ENCODE measurements around the gene GPR39. TPM values are rescaled to one million over a fixed set of nuclear protein-coding genes. Genes with fewer than 3 reads are reported as not detected.

Gene GPR39
- total RNA-seq, 3 donors from 2014 or later (not counting 1 experiment from before 2014, with no cell fraction given) = not detected

GRCh38 chr2:132503701-132504100, 87.1 kb downstream of the GPR39 start:
- Mint-ChIP-seq H3K27me3 (ENCODE audit: low read depth in 2 of 2) (no peaks in the 10 kb centered on the region), H3K4me3 (no peak overlapping the region), H3K36me3 (peaks cover 12% of the 10 kb centered on the region), H3K9me3 (peaks cover 14 to 31% of the 10 kb centered on the region in 2 donors), H3K4me1 (no peaks in the 10 kb centered on the region), H3K27ac (no peak overlapping the region)
- 67% methylated on average over 1 of the region's 1 CpG for WGBS (ENCODE audit: insufficient coverage)
- ATAC-seq (no peak), DNase-seq (no peak)
- Histone ChIP-seq H3K9me3 (ENCODE audit: control insufficient read depth, insufficient read depth, low read length) (peaks cover 10% of the 10 kb centered on the region), H3K27ac (ENCODE audit: low read length) (no peak overlapping the region), H3K36me3 (ENCODE audit: control insufficient read depth, insufficient read depth, low read length) (no peaks in the 10 kb centered on the region), H3K4me3 (ENCODE audit: low read length) (no peak overlapping the region), H3K27me3 (ENCODE audit: control insufficient read depth, insufficient read depth, low read length) (no peaks in the 10 kb centered on the region), H3K4me1 (ENCODE audit: control insufficient read depth, insufficient read depth, low read length) (no peaks in the 10 kb centered on the region)
- intact Hi-C loops (cut with micrococcal nuclease) = no loop called here
- TF ChIP-seq CTCF (IDR thresholded peaks at IDR 0.05) = no peak

GRCh38 chr2:132515010-132515409, 98.4 kb downstream of the GPR39 start:
- TF ChIP-seq CTCF (IDR thresholded peaks at IDR 0.05) = no peak
- Histone ChIP-seq H3K9me3 (ENCODE audit: control insufficient read depth, insufficient read depth, low read length) (no peaks in the 10 kb centered on the region), H3K27me3 (ENCODE audit: control insufficient read depth, insufficient read depth, low read length) (no peaks in the 10 kb centered on the region), H3K4me3 (ENCODE audit: low read length) (no peak overlapping the region), H3K4me1 (ENCODE audit: control insufficient read depth, insufficient read depth, low read length) (no peaks in the 10 kb centered on the region), H3K27ac (ENCODE audit: low read length) (no peak overlapping the region), H3K36me3 (ENCODE audit: control insufficient read depth, insufficient read depth, low read length) (no peaks in the 10 kb centered on the region)
- intact Hi-C loops (cut with micrococcal nuclease) = no loop called here
- H3K27me3 Mint-ChIP-seq (ENCODE audit: low read depth in 2 of 2) = no peaks in the 10 kb centered on the region
- no peak overlapping the region for H3K27ac Mint-ChIP-seq
- DNase-seq = no peak
- peaks cover 6 to 7% of the 10 kb centered on the region in 2 donors for H3K9me3 Mint-ChIP-seq
- no peak overlapping the region for H3K4me3 Mint-ChIP-seq
- H3K4me1 Mint-ChIP-seq = no peaks in the 10 kb centered on the region
- ATAC-seq = no peak
- H3K36me3 Mint-ChIP-seq = no peaks in the 10 kb centered on the region
- WGBS (ENCODE audit: insufficient coverage) = 36% methylated on average over 2 of the region's 2 CpGs

DNA sequence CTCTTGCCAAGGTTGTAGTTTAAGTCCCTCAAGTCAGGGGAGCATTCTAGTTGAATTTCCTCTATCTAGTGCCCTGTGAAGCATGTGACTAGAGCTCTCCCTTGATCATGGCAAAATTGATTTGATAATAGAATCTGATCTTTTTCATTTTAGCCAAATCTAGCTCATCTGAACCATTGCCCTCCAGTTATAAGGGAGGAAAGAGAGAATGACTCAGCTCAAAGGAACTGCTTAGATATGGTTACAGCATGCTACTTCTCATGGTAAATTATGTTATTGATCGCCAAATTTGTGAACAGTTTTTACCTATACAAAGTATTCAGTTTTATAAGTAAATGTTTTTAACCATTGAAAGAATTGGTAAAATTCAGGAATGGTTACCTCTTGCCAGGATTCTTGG, 100.8 kb downstream of the GPR39 start:
- H3K36me3 ChIP-seq (ENCODE audit: control insufficient read depth, insufficient read depth, low read length) = no peaks in the 10 kb centered on the region
- Mint-ChIP-seq H3K4me3 (no peak overlapping the region), H3K36me3 (no peaks in the 10 kb centered on the region)

More for the DNA sequence above, 100.8 kb downstream of the GPR39 start:
- Histone ChIP-seq H3K27ac (ENCODE audit: low read length) (no peak overlapping the region), H3K4me1 (ENCODE audit: control insufficient read depth, insufficient read depth, low read length) (no peaks in the 10 kb centered on the region), H3K4me3 (ENCODE audit: low read length) (no peak overlapping the region), H3K9me3 (ENCODE audit: control insufficient read depth, insufficient read depth, low read length) (no peaks in the 10 kb centered on the region), H3K27me3 (ENCODE audit: control insufficient read depth, insufficient read depth, low read length) (no peaks in the 10 kb centered on the region)
- no CpG with 5 or more reads among the region's 1 CpG for WGBS (ENCODE audit: insufficient coverage)
- intact Hi-C loops (cut with micrococcal nuclease) = no loop called here
- peaks cover 5 to 10% of the 10 kb centered on the region in 2 donors for H3K9me3 Mint-ChIP-seq
- ATAC-seq (no peak), DNase-seq (no peak)
- no peaks in the 10 kb centered on the region for H3K27me3 Mint-ChIP-seq (ENCODE audit: low read depth in 2 of 2)
- no peak overlapping the region for H3K27ac Mint-ChIP-seq
- no peaks in the 10 kb centered on the region for H3K4me1 Mint-ChIP-seq
- TF ChIP-seq CTCF (IDR thresholded peaks at IDR 0.05) = no peak

Data from natural killer cell (primary cell).